ENCODE results near the gene SULT1A2. TPM values are rescaled to one million over a fixed set of nuclear protein-coding genes. Genes with fewer than 3 reads are reported as not detected.

Gene SULT1A2
- total and polyA plus RNA-seq, 2 of the 13 experiments (the other 11 are each of a cell fraction or from before 2014, with no cell fraction given), result 33.0 to 34.2 TPM

DNA sequence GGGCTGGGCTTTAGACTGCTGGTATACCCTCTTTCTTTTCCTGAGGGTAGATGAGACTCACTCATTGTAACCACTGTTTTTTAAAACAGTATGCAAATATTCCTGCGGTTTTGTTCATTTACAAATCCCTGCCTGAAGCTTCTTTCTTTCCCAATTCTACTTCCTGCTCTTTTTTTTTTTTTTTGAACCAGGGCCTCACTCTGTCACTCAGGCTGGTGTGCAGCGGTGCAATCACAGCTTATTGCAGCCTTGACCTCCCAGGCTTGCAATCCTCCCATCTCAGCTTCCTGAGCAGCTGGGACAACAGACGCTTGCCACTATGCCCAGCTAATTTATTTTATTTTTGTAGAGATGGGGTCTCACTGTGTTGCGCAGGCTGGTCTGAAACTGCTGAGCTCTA is 21.0 kb upstream of the SULT1A2 start:
- Histone ChIP-seq H3K36me3 (replicated peaks in 1 of 2; ENCODE audit: control insufficient read depth in 1 of 2, insufficient read depth in 2 of 2, low read length in 2 of 2) (no peaks in the 10 kb centered on the region), H3K9ac (ENCODE audit: insufficient read depth, low read depth, low read length) (no peak overlapping the region), H3K4me2 (ENCODE audit: low read depth, low read length) (peak overlapping the region; percentile 53), H2AFZ (ENCODE audit: low read length) (no peak overlapping the region), H3K4me1 (ENCODE audit: insufficient read depth, low read length) (peaks cover 51% of the 10 kb centered on the region), H3K9me3 (ENCODE audit: low read length) (no peaks in the 10 kb centered on the region), H3K79me2 (ENCODE audit: insufficient read depth, low read length) (no peaks in the 10 kb centered on the region), H3K27ac (ENCODE audit: extremely low read length, insufficient read depth, low read length) (no peak overlapping the region), H3K27me3 (ENCODE audit: control insufficient read depth in 1 of 2, insufficient read depth in 2 of 2, low read length in 2 of 2) (no peaks in the 10 kb centered on the region; a peak in 1 of 5 replicates), H4K20me1 (ENCODE audit: insufficient read depth, low read length) (no peaks in the 10 kb centered on the region), H3K4me3 (replicated peaks in 1 of 3; ENCODE audit: insufficient read depth in 1 of 3, low read depth in 2 of 3, low read length in 3 of 3) (peak overlapping the region in 1 of 3 experiments; percentile 42; a peak in 2 of 6 replicates)
- intact Hi-C loops (cut with micrococcal nuclease; ENCODE audit: unreplicated experiment) (loop anchor here (10.0 kb wide), 1 partner anchor 73 kb away; no protein-coding TSS in a partner anchor), in situ Hi-C loops (cut with HindIII; ENCODE audit: extremely low pct_ligation_motif_present, low pct_unique_long_range_greater_than_20kb) (no loop called here)
- 20% methylated on average over 4 of the region's 4 CpGs for WGBS (ENCODE audit: low lambda C conversion rate)
- peak; percentile 49 for ATAC-seq
- FAIRE-seq, result no peak
- DNase-seq (ENCODE audit: low spot score), result peak; percentile 82
- BruUV-seq (replicated peaks), result no TSS peak
- ChIA-PET POLR2A (interaction anchor here (1.1 to 3.7 kb wide), 4 partner anchors 8 to 79 kb away, joined by 4 to 20 read pairs (median 8); partner anchors contain the start of genes NUPR1, SGF29, SULT1A1 and SULT1A2), CTCF (ENCODE audit: low intra/inter-chr PET ratio, low total read pairs) (no interaction called here)
- no peak for TF ChIP-seq HOXA3 (CRISPR knock-in tag; IDR thresholded peaks at IDR 0.05)
- TF ChIP-seq ZNF251 (CRISPR knock-in tag; IDR thresholded peaks at IDR 0.05), result no peak
- TF ChIP-seq POGZ (CRISPR knock-in tag; IDR thresholded peaks at IDR 0.05), result no peak
- no peak for TF ChIP-seq TEAD3 (CRISPR knock-in tag; optimal IDR thresholded peaks at IDR 0.05; ENCODE audit: borderline replicate concordance)
- no peak for TF ChIP-seq KAT8 (CRISPR knock-in tag; IDR thresholded peaks at IDR 0.05)
- TF ChIP-seq, protein P1, sequence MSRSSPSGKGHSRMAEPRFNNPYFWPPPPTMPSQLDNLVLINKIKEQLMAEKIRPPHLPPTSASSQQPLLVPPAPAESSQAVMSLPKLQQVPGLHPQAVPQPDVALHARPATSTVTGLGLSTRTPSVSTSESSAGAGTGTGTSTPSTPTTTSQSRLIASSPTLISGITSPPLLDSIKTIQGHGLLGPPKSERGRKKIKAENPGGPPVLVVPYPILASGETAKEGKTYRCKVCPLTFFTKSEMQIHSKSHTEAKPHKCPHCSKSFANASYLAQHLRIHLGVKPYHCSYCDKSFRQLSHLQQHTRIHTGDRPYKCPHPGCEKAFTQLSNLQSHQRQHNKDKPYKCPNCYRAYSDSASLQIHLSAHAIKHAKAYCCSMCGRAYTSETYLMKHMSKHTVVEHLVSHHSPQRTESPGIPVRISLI (CRISPR knock-in tag; IDR thresholded peaks at IDR 0.05; ENCODE audit: borderline replicate concordance), result peak; percentile 91
- TF ChIP-seq CEBPB (IDR thresholded peaks at IDR 0.05; ENCODE audit: borderline replicate concordance, low read depth, low read length), result peak; percentile 65; the same call in 1 of the 2 replicates
- TF ChIP-seq ZSCAN5A (CRISPR knock-in tag; IDR thresholded peaks at IDR 0.05; ENCODE audit: borderline replicate concordance), result no peak
- no peak for TF ChIP-seq ZNF614 (CRISPR knock-in tag; IDR thresholded peaks at IDR 0.05; ENCODE audit: borderline replicate concordance)
- TF ChIP-seq TOPORS (CRISPR knock-in tag; IDR thresholded peaks at IDR 0.05), result no peak
- no peak for TF ChIP-seq ZNF138 (CRISPR knock-in tag; IDR thresholded peaks at IDR 0.05; ENCODE audit: low read depth)
- 0 out of 2 replicates have a peak, but pooled peaks have one; percentile 16 for TF ChIP-seq RCOR2 (CRISPR knock-in tag; IDR thresholded peaks at IDR 0.05)
- peak; percentile 51; the same call in 1 of the 2 replicates for TF ChIP-seq NCOA2 (CRISPR knock-in tag; IDR thresholded peaks at IDR 0.05)
- no peak for TF ChIP-seq ZNF431 (CRISPR knock-in tag; IDR thresholded peaks at IDR 0.05; ENCODE audit: borderline replicate concordance, low read depth)
- TF ChIP-seq BCL6 (CRISPR knock-in tag; IDR thresholded peaks at IDR 0.05), result no peak
- TF ChIP-seq AHDC1 (CRISPR knock-in tag; IDR thresholded peaks at IDR 0.05; ENCODE audit: borderline replicate concordance), result peak; percentile 26; the same call in 1 of the 2 replicates
- TF ChIP-seq GPN1 (CRISPR knock-in tag; IDR thresholded peaks at IDR 0.05; ENCODE audit: borderline replicate concordance), result no peak
- TF ChIP-seq FOXJ3 (CRISPR knock-in tag; IDR thresholded peaks at IDR 0.05; ENCODE audit: borderline replicate concordance), result 0 out of 2 replicates have a peak, but pooled peaks have one; percentile 43
